Activated CD8-positive, alpha-beta memory T cell treated with anti-CD3 and anti-CD28 coated beads for 24 hours (primary cell): ENCODE results near the gene RNLS.

Source experiments
- DNase-seq: peaks from one replicate; pipeline ENCODE4 v3.0.0-alpha.2; 2020

RNLS gene

GRCh38 chr10:88427024-88427423, 156.1 kb downstream of the RNLS start:
- DNase-seq: no peak

- no peak for DNase-seq
These were observed 158.2 kb downstream of the RNLS start for GRCh38 chr10:88424881-88425280.

GRCh38 chr10:88423732-88424131, 159.4 kb downstream of the RNLS start:
- no peak for DNase-seq

GRCh38 chr10:88421590-88421989, 161.5 kb downstream of the RNLS start:
- no peak for DNase-seq

- no peak for DNase-seq
These were observed 164.2 kb downstream of the RNLS start for GRCh38 chr10:88418871-88419270.

- DNase-seq: no peak
These were observed 165.6 kb downstream of the RNLS start for GRCh38 chr10:88417387-88418030.

GRCh38 chr10:88416801-88417200, 166.3 kb downstream of the RNLS start:
- no peak for DNase-seq

- DNase-seq: no peak
These were observed 167.5 kb downstream of the RNLS start for GRCh38 chr10:88415533-88416130.

- DNase-seq: no peak
These were observed 169.7 kb downstream of the RNLS start for GRCh38 chr10:88413412-88413811.

- no peak for DNase-seq
These were observed 171.3 kb downstream of the RNLS start for GRCh38 chr10:88411772-88412349.

- DNase-seq: no peak
These were observed 173.3 kb downstream of the RNLS start for GRCh38 chr10:88409824-88410223.

- DNase-seq: no peak
These were observed 173.9 kb downstream of the RNLS start for GRCh38 chr10:88409236-88409635.

- DNase-seq: no peak
These were observed 175.0 kb downstream of the RNLS start for GRCh38 chr10:88408096-88408495.

- DNase-seq: no peak
These were observed 179.0 kb downstream of the RNLS start for GRCh38 chr10:88404133-88404532.

GRCh38 chr10:88401671-88402347, 181.3 kb downstream of the RNLS start:
- DNase-seq: no peak

- DNase-seq: no peak
These were observed 183.9 kb downstream of the RNLS start for GRCh38 chr10:88399240-88399639.

GRCh38 chr10:88395677-88396076, 187.4 kb downstream of the RNLS start:
- no peak for DNase-seq

- no peak for DNase-seq
These were observed 190.9 kb downstream of the RNLS start for GRCh38 chr10:88392222-88392621.

GRCh38 chr10:88390041-88390440, 193.1 kb downstream of the RNLS start:
- DNase-seq: no peak

- no peak for DNase-seq
These were observed 193.7 kb downstream of the RNLS start for GRCh38 chr10:88389456-88389855.

- DNase-seq: no peak
These were observed 194.8 kb downstream of the RNLS start for GRCh38 chr10:88388324-88388723.

GRCh38 chr10:88386821-88387773, 196.0 kb downstream of the RNLS start:
- no peak for DNase-seq
